Body of pancreas (tissue), 4 donors: ENCODE results near the gene HLA-DQA2.

Source experiments
- CTCF ChIP-seq, 7 experiments: fragments of 450-650 bp in 4 of 7; fragments of 200-600 bp in 3 of 7; sonication (generic) in 3 of 7; IDR thresholded peaks; one replicate each; pipeline ENCODE4 v1.5.1; 2016 to 2019; ENCODE audit warnings: antibody characterized with exemption in 7 of 7
- POLR2A ChIP-seq, 3 donors: fragments of 450-650 bp; IDR thresholded peaks; one replicate each; pipeline ENCODE4 v1.6.1; 2016; ENCODE audit warnings: antibody characterized with exemption in 3 of 3, mild to moderate bottlenecking in 2 of 3

GRCh38 chr6:32692019-32692418 is 49.2 kb upstream of the HLA-DQA2 start:
- TF ChIP-seq POLR2A (IDR thresholded peaks at IDR 0.05) (no peak), CTCF (IDR thresholded peaks at IDR 0.05) (peak in 5 of 7 experiments; percentile 2 to 52 (median 30))
